ENCODE results near the gene FASTK.

The FASTK gene

GRCh38 chr7:151064993-151065392 is 15.6 kb downstream of the FASTK start:
- DNase-seq, result no peak

- DNase-seq, result no peak
Measured at GRCh38 chr7:151064454-151064853, 16.2 kb downstream of the FASTK start.

GRCh38 chr7:151063212-151063561 is 17.4 kb downstream of the FASTK start:
- no peak for DNase-seq

GRCh38 chr7:151062399-151063211 is 18.0 kb downstream of the FASTK start:
- peak in 1 of 3 experiments; percentile 66 for DNase-seq

GRCh38 chr7:151062111-151062398 is 18.6 kb downstream of the FASTK start:
- DNase-seq, result no peak

GRCh38 chr7:151061213-151062110 is 19.1 kb downstream of the FASTK start:
- peak in 1 of 3 experiments; percentile 80 for DNase-seq

GRCh38 chr7:151060416-151061212 is 20.0 kb downstream of the FASTK start:
- DNase-seq, result peak in 2 of 3 experiments; percentile 28 to 44

- DNase-seq, result no peak
Measured at GRCh38 chr7:151060113-151060415, 20.5 kb downstream of the FASTK start.

GRCh38 chr7:151059367-151060112 is 21.1 kb downstream of the FASTK start, which contains the start of gene SLC4A2:
TSS of gene SLC4A2 (plus strand) at chr7:151059589. CDS start at chr7:151061988, 2,399 bp downstream.
- peak; percentile 83 to 90 (median 84) for DNase-seq

- peak in 1 of 3 experiments; percentile 77 for DNase-seq
Measured at GRCh38 chr7:151058781-151059366, 21.7 kb downstream of the FASTK start.

GRCh38 chr7:151057989-151058780 is 22.4 kb downstream of the FASTK start:
- DNase-seq, result peak; percentile 99 to 100 (median 99)

GRCh38 chr7:151057506-151057988 is 23.1 kb downstream of the FASTK start, which contains the start of gene CDK5:
TSS of gene CDK5 (minus strand) at chr7:151057897. CDS start at chr7:151057848, 49 bp downstream.
- DNase-seq, result no peak

GRCh38 chr7:151056666-151057505 is 23.7 kb downstream of the FASTK start:
- peak in 1 of 3 experiments; percentile 41 for DNase-seq

- no peak for DNase-seq
Measured at GRCh38 chr7:151056283-151056665, 24.3 kb downstream of the FASTK start.

GRCh38 chr7:151053751-151054150 is 26.9 kb downstream of the FASTK start:
- no peak for DNase-seq

- no peak for DNase-seq
Measured at GRCh38 chr7:151053096-151053495, 27.5 kb downstream of the FASTK start.

GRCh38 chr7:151051108-151051507 is 29.5 kb downstream of the FASTK start:
- DNase-seq, result no peak

- no peak for DNase-seq
Measured at GRCh38 chr7:151048911-151049463, 31.6 kb downstream of the FASTK start.

- DNase-seq, result peak in 1 of 3 experiments; percentile 19
Measured at GRCh38 chr7:151047976-151048815, 32.4 kb downstream of the FASTK start, which contains the start of gene ASIC3. TSS of gene ASIC3 (plus strand) at chr7:151048531. CDS start at chr7:151048886, 355 bp downstream.
